Activated naive CD8-positive, alpha-beta T cell treated with anti-CD3 and anti-CD28 coated beads, Interleukin-2, amount 50 U/mL, for 24 hours (primary cell): ENCODE measurements around the gene SPA17.
A peak's percentile ranks its signal among the peaks of the same experiment; 100 is the strongest.

Experiments used
- ATAC-seq: fragments of 150-1000 bp; cut with Tn5 transposase; one replicate; pipeline ENCODE4 v1.10.0; 2021
- DNase-seq: peaks from one replicate; pipeline ENCODE4 v3.0.0; 2021
- H3K27ac Mint-ChIP-seq: one replicate; pipeline ENCODE4 v1.8.0; 2021; ENCODE audit warnings: mild to moderate bottlenecking, mixed read lengths
- H3K27me3 Mint-ChIP-seq: one replicate; pipeline ENCODE4 v1.8.0; 2021; ENCODE audit warnings: mixed read lengths
- H3K36me3 Mint-ChIP-seq: one replicate; pipeline ENCODE4 v1.8.0; 2021; ENCODE audit warnings: low read depth, mixed read lengths
- H3K4me1 Mint-ChIP-seq: one replicate; pipeline ENCODE4 v1.8.0; 2021; ENCODE audit warnings: mixed read lengths
- H3K4me3 Mint-ChIP-seq: one replicate; pipeline ENCODE4 v1.8.0; 2021; ENCODE audit warnings: mild to moderate bottlenecking, moderate library complexity, mixed read lengths
- H3K9me3 Mint-ChIP-seq: one replicate; pipeline ENCODE4 v1.8.0; 2021; ENCODE audit warnings: mixed read lengths

The SPA17 gene

DNA sequence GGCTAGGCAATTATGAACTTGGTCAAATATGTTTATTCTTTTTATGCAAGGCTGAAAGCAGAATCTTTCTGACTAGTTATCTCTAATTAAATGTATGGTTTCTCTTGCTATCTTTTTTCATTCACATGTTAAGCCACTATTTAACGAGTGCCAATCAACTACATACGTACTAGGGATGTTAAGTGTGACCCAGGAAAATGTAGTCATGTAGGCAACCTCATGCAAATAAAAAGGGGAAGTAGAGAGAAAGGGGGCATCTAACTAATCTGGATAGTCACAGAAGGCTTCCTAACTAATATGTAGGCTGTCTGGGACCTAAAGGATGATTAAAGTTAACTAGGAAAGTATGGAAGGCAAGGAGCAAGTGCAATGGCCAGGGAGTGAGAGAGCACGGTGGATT lies 27.6 kb upstream of the SPA17 start:
- Mint-ChIP-seq H3K27me3 (no peaks in the 10 kb centered on the region), H3K27ac (no peak overlapping the region)

DNA sequence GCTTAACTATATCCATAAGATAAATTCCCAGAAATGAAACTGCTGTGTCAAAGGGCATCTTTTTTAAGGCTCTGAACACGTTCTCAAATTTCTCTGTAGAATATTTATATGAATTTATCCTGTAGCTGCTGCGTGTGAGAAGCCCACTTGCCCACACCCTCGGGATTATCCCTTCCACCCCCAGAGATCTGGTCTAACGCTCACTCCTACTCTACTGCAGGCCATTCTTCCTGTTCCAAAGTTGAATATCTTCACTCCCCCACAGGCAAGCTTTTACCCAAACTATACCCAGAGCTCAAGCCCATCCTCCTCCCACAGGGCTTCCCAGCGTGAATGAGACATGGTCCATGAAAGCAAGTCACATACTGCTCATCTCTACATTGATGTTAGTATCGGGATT lies 25.1 kb upstream of the SPA17 start:
- H3K9me3 Mint-ChIP-seq: no peaks in the 10 kb centered on the region
- DNase-seq (no peak), ATAC-seq (no peak)
- no peak overlapping the region for H3K27ac Mint-ChIP-seq
- H3K4me3 Mint-ChIP-seq: no peak overlapping the region
- no peaks in the 10 kb centered on the region for H3K27me3 Mint-ChIP-seq
- peaks cover 1% of the 10 kb centered on the region for H3K36me3 Mint-ChIP-seq
- peaks cover 3% of the 10 kb centered on the region for H3K4me1 Mint-ChIP-seq

More for the DNA sequence above, 27.6 kb upstream of the SPA17 start:
- Mint-ChIP-seq H3K4me3 (no peak overlapping the region), H3K4me1 (peaks cover 3% of the 10 kb centered on the region), H3K36me3 (no peaks in the 10 kb centered on the region), H3K9me3 (no peaks in the 10 kb centered on the region)
- ATAC-seq: no peak
- no peak for DNase-seq

DNA sequence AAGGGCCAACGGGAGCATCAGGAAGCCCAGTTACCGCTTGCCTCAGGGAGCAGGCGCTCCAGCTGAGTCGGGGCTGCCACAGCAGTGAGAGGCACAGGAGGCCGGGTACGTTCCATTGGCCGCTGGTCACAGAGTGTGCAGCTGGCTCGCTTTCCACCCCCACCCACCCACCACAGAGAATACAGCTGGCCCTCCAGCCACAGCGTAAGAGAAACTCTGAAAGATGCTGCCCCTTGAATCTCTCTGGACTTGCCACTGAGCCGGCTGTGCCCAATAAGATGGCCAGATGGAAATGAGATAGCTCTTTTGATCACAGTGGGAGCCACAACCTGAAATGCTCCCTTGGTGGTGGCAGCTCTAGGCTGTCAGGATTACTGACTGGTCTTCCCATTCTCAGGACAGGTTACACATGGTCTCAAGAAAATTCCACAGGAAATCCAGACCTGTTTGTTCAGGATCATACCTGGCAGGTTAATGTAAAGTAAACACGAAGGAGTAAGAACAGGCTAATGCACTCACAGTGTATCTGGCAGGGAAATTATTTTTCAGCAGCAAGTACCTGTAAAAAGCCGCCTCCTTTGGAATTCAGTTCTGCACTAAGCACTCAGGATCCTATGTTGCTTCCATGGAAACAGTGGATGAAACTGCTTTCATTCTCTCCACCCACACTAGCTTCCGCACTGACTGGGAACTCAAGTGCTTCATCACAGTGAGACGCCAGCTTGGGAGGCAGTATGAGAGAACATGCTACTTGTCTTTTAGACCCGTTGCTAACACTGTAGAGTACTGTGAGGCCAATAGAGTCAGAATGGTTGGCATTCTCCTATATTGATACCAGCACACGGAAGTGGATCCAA lies 16.7 kb upstream of the SPA17 start:
- Mint-ChIP-seq H3K36me3 (peaks cover 4% of the 10 kb centered on the region), H3K4me1 (no peaks in the 10 kb centered on the region), H3K4me3 (no peak overlapping the region), H3K9me3 (no peaks in the 10 kb centered on the region), H3K27ac (no peak overlapping the region), H3K27me3 (no peaks in the 10 kb centered on the region)
- ATAC-seq: no peak
- DNase-seq: no peak

GRCh38 chr11:124657904-124658303 lies 15.8 kb upstream of the SPA17 start:
- H3K36me3 Mint-ChIP-seq: peaks cover 2% of the 10 kb centered on the region
- H3K4me1 Mint-ChIP-seq: no peaks in the 10 kb centered on the region
- no peak overlapping the region for H3K4me3 Mint-ChIP-seq
- no peaks in the 10 kb centered on the region for H3K27me3 Mint-ChIP-seq
- no peaks in the 10 kb centered on the region for H3K9me3 Mint-ChIP-seq
- no peak overlapping the region for H3K27ac Mint-ChIP-seq
- DNase-seq: no peak
- ATAC-seq: no peak

- no peak for ATAC-seq
- no peak for DNase-seq
- Mint-ChIP-seq H3K9me3 (no peaks in the 10 kb centered on the region), H3K27ac (no peak overlapping the region), H3K4me3 (no peak overlapping the region), H3K36me3 (peaks cover 2% of the 10 kb centered on the region), H3K4me1 (no peaks in the 10 kb centered on the region), H3K27me3 (no peaks in the 10 kb centered on the region)
These were observed 15.2 kb upstream of the SPA17 start for GRCh38 chr11:124658501-124658900.

DNA sequence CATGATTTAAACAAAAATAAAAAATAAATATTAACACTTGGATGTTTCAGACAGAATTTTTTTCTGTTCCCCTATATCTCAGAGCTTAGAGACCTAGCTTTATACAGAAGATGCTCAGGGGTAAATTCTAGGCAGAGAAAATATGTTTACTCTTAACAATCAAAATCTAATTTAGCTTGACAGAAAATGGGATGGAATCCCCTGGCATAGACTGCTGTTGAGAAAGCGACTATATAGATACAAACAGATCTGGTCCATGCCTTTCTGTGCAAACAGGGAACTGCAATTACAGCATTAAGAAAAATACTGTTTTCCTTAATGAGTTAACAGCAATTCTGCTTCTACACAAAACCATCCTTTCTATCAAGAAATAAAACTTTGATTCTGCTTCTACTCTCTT lies 14.7 kb upstream of the SPA17 start:
- Mint-ChIP-seq H3K4me1 (no peaks in the 10 kb centered on the region), H3K27me3 (no peaks in the 10 kb centered on the region), H3K9me3 (no peaks in the 10 kb centered on the region), H3K36me3 (peaks cover 2% of the 10 kb centered on the region), H3K27ac (no peak overlapping the region), H3K4me3 (no peak overlapping the region)
- DNase-seq (no peak), ATAC-seq (no peak)

DNA sequence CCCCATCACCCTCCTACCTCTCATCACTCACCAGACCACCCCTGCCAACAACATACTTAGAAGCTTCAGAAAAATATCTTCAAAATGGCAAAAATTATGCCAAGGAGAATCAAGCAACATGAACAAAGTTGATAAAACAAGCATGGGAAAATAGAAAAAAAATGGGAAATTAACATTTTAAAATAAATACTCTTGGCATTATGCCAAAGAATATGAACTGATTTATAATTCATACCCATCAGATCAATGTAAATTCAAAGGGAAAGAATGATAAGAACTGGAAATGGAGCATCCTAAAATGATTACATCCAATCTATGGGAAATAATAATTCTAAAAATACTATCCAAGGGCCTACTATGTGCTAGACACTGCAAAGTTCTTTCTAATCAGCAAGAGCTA lies 12.2 kb upstream of the SPA17 start:
- Mint-ChIP-seq H3K9me3 (no peaks in the 10 kb centered on the region), H3K27ac (no peak overlapping the region), H3K27me3 (no peaks in the 10 kb centered on the region), H3K36me3 (peaks cover 2% of the 10 kb centered on the region), H3K4me3 (no peak overlapping the region), H3K4me1 (no peaks in the 10 kb centered on the region)
- DNase-seq (no peak), ATAC-seq (no peak)

- Mint-ChIP-seq H3K27me3 (no peaks in the 10 kb centered on the region), H3K27ac (no peak overlapping the region), H3K4me1 (no peaks in the 10 kb centered on the region), H3K4me3 (no peak overlapping the region), H3K36me3 (peaks cover 2% of the 10 kb centered on the region), H3K9me3 (no peaks in the 10 kb centered on the region)
- ATAC-seq (no peak), DNase-seq (no peak)
These were observed 11.6 kb upstream of the SPA17 start for GRCh38 chr11:124662106-124662505.

- no peak for DNase-seq
- no peak for ATAC-seq
- Mint-ChIP-seq H3K36me3 (peaks cover 2% of the 10 kb centered on the region), H3K27ac (no peak overlapping the region), H3K9me3 (no peaks in the 10 kb centered on the region), H3K27me3 (no peaks in the 10 kb centered on the region), H3K4me3 (no peak overlapping the region), H3K4me1 (no peaks in the 10 kb centered on the region)
These were observed 9.8 kb upstream of the SPA17 start for GRCh38 chr11:124663861-124664260.

GRCh38 chr11:124667601-124668000 lies 6.1 kb upstream of the SPA17 start:
- ATAC-seq: no peak
- DNase-seq: no peak
- H3K4me3 Mint-ChIP-seq: no peak overlapping the region
- H3K27me3 Mint-ChIP-seq: no peaks in the 10 kb centered on the region
- peaks cover 5% of the 10 kb centered on the region for H3K36me3 Mint-ChIP-seq
- H3K27ac Mint-ChIP-seq: no peak overlapping the region
- peaks cover 17% of the 10 kb centered on the region for H3K4me1 Mint-ChIP-seq
- no peaks in the 10 kb centered on the region for H3K9me3 Mint-ChIP-seq

DNA sequence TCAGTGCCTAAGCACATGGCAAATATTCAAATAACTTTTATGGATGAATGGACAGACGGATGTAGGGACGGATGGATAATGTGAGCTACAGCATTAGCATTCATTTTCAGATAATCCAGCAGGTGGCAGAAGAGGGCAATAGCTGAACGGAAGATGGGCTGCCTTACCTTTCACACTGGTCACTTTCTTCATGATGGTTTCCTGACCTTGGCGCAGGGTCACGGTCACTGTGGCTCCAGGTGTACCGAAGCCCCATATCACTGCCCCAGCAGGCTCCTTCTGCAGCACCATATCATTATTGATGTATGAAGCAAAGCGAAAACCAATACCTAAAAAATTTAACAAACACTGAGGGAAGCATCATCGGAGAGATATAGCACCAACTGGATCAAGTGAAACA lies 4.5 kb upstream of the SPA17 start:
- peaks cover 5% of the 10 kb centered on the region for H3K36me3 Mint-ChIP-seq
- H3K27me3 Mint-ChIP-seq: peaks cover 2% of the 10 kb centered on the region
- DNase-seq (peak; percentile 43), ATAC-seq (no peak)
- no peaks in the 10 kb centered on the region for H3K9me3 Mint-ChIP-seq
- peaks cover 28% of the 10 kb centered on the region for H3K4me1 Mint-ChIP-seq
- H3K27ac Mint-ChIP-seq: no peak overlapping the region
- H3K4me3 Mint-ChIP-seq: no peak overlapping the region

DNA sequence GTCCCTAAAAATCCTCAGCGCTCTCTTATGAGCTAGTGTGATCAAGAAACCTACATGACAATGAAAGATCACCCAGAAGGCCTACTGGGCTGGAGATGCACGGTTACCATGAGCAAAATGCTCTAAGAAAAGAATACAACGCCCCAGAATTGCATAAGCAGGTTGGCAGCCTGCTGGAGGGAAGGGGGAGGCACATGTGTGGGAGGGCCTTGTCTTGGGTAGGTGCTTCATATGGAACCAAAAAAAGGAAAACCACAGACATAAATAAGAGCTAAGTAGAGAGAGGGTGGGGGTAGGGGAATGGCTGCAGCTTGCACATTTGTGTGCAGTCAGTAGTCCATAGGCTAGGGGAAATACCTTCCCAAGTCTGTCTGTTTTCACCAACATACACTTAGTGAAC lies 3.0 kb upstream of the SPA17 start:
- DNase-seq: peak; percentile 10

DNA sequence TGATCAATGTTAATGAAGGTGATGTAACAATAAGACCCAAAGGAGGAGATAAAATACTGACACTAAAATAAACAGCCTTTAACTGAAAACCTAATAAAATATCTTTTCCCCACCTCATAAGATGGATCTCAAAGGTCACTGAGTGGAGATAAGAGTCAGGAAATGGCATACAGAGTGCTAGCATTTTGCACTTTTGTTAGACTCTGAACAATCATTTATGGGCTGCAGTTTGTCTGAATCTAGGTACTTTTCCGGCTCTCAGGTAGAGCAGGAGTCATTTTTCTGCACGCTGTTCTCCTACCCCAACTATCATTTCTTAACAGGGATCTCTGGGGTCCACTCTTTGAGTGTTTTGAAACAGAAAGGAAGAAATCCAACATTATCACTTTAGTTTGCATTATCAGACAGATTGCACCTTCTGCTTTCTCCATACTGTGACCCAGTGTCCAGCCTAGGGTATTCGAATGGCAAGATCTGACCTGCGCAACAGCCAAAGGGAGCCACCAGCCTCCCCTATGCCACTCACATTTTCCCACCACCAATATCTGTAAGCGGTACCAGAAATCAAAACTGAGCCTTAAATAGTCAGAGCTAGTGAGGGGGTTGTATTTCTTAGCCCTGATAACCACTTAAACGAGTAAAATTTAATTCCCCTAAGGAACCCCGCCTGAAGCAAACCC lies 1.0 kb upstream of the SPA17 start:
- DNase-seq (peak; percentile 2), ATAC-seq (peak; percentile 2)
- Mint-ChIP-seq H3K27ac (peak overlapping the region; percentile 30), H3K4me1 (peaks cover 35% of the 10 kb centered on the region), H3K36me3 (peaks cover 5% of the 10 kb centered on the region), H3K27me3 (peaks cover 2% of the 10 kb centered on the region), H3K4me3 (peak overlapping the region; percentile 84), H3K9me3 (no peaks in the 10 kb centered on the region)

More for the DNA sequence above, 3.0 kb upstream of the SPA17 start:
- no peak overlapping the region for H3K4me3 Mint-ChIP-seq
- no peak overlapping the region for H3K27ac Mint-ChIP-seq
- H3K4me1 Mint-ChIP-seq: peaks cover 35% of the 10 kb centered on the region
- peaks cover 2% of the 10 kb centered on the region for H3K27me3 Mint-ChIP-seq
- peaks cover 5% of the 10 kb centered on the region for H3K36me3 Mint-ChIP-seq
- ATAC-seq: peak; percentile 3
- H3K9me3 Mint-ChIP-seq: no peaks in the 10 kb centered on the region

DNA sequence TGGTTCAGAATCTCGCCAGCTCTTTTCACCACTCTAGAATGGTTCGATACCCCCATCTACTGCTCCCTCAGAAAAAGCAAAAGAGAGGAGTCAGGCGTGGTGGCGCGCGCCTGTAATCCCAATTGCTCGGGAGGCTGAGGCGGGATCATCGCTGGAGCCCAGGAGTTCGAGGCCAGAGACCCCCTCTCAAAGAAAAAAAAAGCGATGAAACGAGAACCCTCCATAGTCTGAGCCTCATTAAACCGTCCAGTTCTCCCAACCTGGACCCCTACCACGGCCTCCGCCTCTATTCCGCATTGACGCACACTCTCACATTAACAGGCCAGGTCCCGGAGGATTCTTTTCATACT lies 439 bp downstream of the SPA17 start:
- Mint-ChIP-seq H3K36me3 (peaks cover 5% of the 10 kb centered on the region), H3K9me3 (no peaks in the 10 kb centered on the region), H3K27ac (peak overlapping the region; percentile 92), H3K4me3 (peak overlapping the region; percentile 84), H3K4me1 (peaks cover 35% of the 10 kb centered on the region), H3K27me3 (peaks cover 2% of the 10 kb centered on the region)
- no peak for ATAC-seq
- no peak for DNase-seq

- Mint-ChIP-seq H3K36me3 (peaks cover 5% of the 10 kb centered on the region), H3K9me3 (no peaks in the 10 kb centered on the region), H3K27me3 (peaks cover 2% of the 10 kb centered on the region), H3K4me3 (peak overlapping the region; percentile 84), H3K4me1 (peaks cover 35% of the 10 kb centered on the region), H3K27ac (peak overlapping the region; percentile 92)
- ATAC-seq (no peak), DNase-seq (no peak)
These were observed 867 bp downstream of the SPA17 start for GRCh38 chr11:124674571-124674970.
